GM21381 (cell line): ENCODE results near the gene IGF2BP3.

ENCODE experiments used
- ATAC-seq: cut with Tn5 transposase; IDR thresholded peaks from one replicate; pipeline ENCODE4 v1.9.1; 2021; ENCODE audit warnings: mild to moderate bottlenecking, moderate library complexity; ENCODE audit not compliant: unreplicated experiment

Gene IGF2BP3

DNA sequence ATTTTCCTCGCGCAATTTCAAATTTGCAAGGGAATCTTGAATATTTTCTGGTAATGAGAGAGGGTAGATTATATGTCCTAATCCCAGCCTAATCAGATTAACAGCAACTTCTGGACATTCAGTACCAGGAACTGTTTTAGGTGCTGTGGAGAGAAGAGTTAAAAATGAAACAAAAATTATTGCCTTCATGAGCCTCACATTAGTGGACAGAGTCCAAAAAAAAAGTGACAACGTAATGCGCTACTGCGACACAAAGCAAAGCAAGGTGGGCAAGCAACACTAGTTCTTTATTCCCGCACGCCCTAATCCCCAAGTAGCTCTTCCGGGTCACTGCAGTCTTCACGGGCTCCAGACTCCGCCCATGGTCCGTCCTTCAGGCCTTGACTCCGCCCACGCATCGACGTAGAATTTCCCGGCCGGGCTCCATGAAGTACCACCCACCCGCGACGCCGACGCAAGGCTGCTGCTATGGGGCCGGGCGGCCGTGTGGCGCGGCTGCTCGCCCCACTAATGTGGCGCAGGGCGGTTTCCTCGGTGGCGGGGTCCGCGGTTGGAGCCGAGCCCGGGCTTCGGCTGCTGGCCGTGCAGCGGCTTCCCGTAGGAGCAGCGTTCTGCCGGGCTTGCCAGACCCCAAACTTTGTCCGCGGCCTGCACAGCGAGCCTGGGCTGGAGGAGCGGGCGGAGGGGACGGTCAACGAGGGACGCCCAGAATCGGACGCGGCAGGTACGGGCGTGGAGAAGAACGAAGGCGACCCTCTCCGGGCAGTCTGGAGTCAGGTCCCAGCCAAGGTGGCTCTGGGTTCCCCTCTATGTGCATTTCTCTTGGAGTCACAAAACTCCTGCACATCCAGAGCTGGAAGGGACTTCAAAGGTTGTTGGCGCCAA lies 171.2 kb downstream of the IGF2BP3 start, which contains the start of gene MALSU1:
MALSU1 (plus strand) TSS at position 455 of the 885 bp plus-strand sequence; CDS start at position 469, 14 bp downstream.
- peak; percentile 99 for ATAC-seq

GRCh38 chr7:23298141-23298881 lies 172.0 kb downstream of the IGF2BP3 start:
- no peak for ATAC-seq

- no peak for ATAC-seq
Observed at GRCh38 chr7:23295401-23295697, 174.9 kb downstream of the IGF2BP3 start.

GRCh38 chr7:23294549-23295400 lies 175.5 kb downstream of the IGF2BP3 start:
- ATAC-seq, result no peak

- no peak for ATAC-seq
Observed at GRCh38 chr7:23293500-23294073, 176.7 kb downstream of the IGF2BP3 start.

GRCh38 chr7:23292623-23293022 lies 177.7 kb downstream of the IGF2BP3 start:
- ATAC-seq, result no peak

DNA sequence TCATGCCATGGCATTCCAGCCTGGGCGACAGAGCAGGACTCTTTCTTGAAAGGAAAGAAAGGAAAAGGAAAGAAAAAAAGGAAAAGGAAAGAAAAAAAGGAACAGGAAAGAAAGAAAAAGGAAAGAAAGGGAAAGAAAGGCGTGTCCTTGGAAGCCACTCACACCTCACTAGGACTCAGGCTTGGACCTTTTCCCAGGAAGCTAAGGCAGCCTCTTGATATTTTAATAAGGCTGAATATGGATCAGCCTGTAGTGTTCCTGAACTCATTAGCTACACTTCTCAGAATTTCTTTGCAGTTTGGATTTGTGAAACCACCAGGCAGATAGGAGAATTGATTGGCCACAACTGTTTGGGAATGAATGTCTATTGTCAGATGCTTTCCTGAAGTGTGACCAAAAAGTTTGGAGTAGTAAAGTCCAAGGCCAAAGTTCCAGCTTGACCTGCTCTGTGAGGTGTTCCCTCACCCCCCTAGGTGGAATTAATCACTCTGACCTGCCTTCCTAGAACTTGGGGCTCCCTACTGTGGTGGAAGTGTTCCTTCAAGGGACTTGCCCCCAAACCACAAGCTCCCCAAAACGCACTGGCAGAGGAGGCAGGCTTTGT lies 178.2 kb downstream of the IGF2BP3 start:
- no peak for ATAC-seq

GRCh38 chr7:23290993-23291392 lies 179.3 kb downstream of the IGF2BP3 start:
- no peak for ATAC-seq

DNA sequence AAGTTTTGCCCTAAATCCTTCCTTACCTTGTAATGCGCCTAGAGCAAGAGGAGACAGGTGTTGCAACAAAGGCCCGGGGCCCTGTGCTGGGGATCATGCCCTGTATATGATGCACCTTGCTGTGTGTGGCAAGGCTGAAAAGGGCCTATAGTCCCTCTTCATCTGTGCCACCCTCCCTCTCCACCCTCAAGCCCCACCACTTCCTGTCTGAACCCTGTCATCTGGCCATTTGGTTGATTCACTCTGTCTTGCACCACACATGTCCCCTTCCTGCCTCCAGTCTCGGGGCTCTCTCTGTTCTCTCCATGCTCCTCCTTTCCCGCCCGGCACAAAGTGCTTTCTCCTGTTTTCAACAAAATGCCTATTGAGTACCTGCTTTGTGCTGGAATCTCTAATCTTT lies 182.7 kb downstream of the IGF2BP3 start:
- no peak for ATAC-seq

- ATAC-seq, result no peak
Observed at GRCh38 chr7:23285657-23286646, 184.3 kb downstream of the IGF2BP3 start.

GRCh38 chr7:23284871-23285270 lies 185.4 kb downstream of the IGF2BP3 start:
- ATAC-seq, result no peak

GRCh38 chr7:23283086-23283485 lies 187.2 kb downstream of the IGF2BP3 start:
- ATAC-seq, result no peak

DNA sequence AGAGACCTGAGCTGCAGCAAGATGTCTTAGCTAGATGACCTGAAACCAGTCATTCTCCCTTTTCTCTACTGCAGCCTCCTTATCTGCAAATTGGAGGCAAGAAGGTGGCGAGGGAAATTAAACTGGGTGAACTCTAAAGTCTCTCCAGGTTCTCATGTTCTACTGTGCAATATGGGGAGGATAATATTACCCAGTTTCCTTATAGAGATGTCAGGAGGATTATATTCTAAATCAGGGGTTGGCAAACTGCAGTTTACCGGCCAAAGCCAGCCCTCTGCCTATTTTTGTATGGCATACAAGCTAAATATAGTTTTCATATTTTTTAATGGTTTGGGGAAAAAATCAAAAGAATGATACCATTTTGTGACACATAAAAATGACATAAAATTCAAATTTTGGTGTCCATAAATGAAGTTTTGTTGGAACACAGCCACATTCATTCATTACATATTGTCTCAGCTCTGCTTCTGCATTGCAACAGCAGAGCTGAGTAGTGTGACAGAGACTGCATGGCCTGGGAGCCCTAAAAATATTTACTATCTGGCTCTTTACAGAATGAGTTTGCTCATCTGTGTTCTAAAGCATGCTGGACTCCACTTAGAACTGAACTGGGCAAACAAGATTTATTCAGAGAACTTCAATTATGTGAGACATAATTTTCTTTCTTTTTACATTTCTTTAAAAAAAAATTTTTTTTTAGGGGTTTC lies 190.3 kb downstream of the IGF2BP3 start:
- ATAC-seq, result no peak

DNA sequence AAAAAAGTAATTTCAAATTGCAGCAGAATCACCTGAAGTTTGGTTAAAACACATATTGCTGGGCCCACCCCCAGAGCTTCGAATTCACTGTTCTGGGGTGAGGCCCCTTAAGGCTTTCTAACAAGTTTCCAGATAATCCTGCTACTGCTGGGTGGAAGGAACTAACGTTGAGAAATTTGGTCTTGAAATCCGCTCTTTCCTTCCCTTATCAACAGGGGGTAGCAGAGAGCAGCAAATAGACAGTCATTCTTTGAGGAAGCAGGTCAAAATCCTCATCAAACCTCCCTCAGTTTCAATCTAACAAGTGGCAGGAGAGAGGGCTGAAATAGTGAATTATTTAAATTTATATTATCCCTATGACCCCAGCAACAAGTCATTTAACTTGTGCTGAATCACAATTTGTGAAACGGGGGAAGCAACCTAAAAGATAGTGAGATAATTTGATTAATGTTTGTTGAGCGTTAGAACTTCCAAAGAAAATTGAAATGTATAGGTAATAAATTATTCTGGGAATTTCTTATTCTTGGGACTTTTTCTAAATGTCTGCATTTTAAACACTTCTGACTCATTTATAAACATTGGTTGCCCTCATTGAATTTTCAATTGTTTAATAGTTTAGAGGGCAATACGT lies 192.8 kb downstream of the IGF2BP3 start:
- peak; percentile 41 for ATAC-seq

DNA sequence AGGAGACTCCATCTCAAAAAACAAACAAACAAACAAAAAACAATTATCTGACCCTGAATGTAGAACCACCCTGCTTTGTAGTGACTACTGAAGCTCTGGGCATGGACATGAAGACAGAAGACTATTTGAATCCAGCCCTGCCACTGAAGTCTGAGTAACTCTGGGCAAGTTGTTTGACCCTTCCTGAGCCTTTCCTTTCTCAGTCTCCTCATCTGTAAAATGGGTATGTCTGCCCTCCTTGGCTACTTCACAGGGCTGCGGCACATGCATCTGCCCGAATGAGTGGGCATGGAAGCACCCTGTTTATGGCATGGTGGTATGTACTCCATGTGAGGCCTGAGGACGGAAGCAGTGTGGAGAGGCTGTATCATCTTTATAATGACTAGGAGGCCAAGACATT lies 193.3 kb downstream of the IGF2BP3 start:
- no peak for ATAC-seq

GRCh38 chr7:23276376-23276775 lies 193.9 kb downstream of the IGF2BP3 start:
- no peak for ATAC-seq

- no peak for ATAC-seq
Observed at GRCh38 chr7:23275912-23276311, 194.4 kb downstream of the IGF2BP3 start.

- peak; percentile 94 for ATAC-seq
Observed at GRCh38 chr7:23273141-23273599, 197.1 kb downstream of the IGF2BP3 start.
